DND-41 (cell line): ENCODE results near the gene MYBL2.
A peak's percentile ranks its signal among the peaks of the same experiment; 100 is the strongest.

Source experiments
- ATAC-seq: fragments of 200-7000 bp; cut with Tn5 transposase; 3 replicates; pipeline ENCODE4 v1.9.1; 2021; ENCODE audit warnings: low read depth; ENCODE audit not compliant: insufficient read depth
- DNase-seq: peaks from one replicate; pipeline ENCODE4 v3.0.0-alpha.2; 2020
- H2AFZ ChIP-seq: 2 replicates; pipeline ENCODE4 v1.6.0; 2012; ENCODE audit warnings: low read depth, low read length
- H3K27ac ChIP-seq: 2 replicates; pipeline ENCODE4 v1.5.1; 2012; ENCODE audit warnings: low read length, inconsistent platforms
- H3K27me3 ChIP-seq: fragments of 200-600 bp; sonication (generic); 2 replicates; pipeline ENCODE4 v1.6.0; 2012; ENCODE audit warnings: low read length, mild to moderate bottlenecking, inconsistent platforms; ENCODE audit not compliant: insufficient read depth, poor library complexity
- H3K36me3 ChIP-seq: 2 replicates; pipeline ENCODE4 v1.5.1; 2012; ENCODE audit warnings: low read length, inconsistent platforms; ENCODE audit not compliant: insufficient read depth
- H3K4me1 ChIP-seq: 2 replicates; pipeline ENCODE4 v1.5.1; 2012; ENCODE audit warnings: mild to moderate bottlenecking, low read length; ENCODE audit not compliant: insufficient read depth
- H3K4me2 ChIP-seq: 2 replicates; pipeline ENCODE4 v1.6.0; 2012; ENCODE audit warnings: mild to moderate bottlenecking, moderate library complexity, low read length, inconsistent platforms; ENCODE audit not compliant: insufficient read depth
- H3K4me3 ChIP-seq, 2 experiments: fragments of 200-600 bp in 1 of 2; shearing (Covaris generic) in 1 of 2; 2 replicates each; pipeline ENCODE4 v1.5.1; 2012 to 2016; ENCODE audit warnings: inconsistent platforms in 2 of 2, low read length in 2 of 2, mild to moderate bottlenecking in 2 of 2, low read depth in 1 of 2, moderate library complexity in 1 of 2
- H3K79me2 ChIP-seq: 2 replicates; pipeline ENCODE4 v1.6.0; 2012; ENCODE audit warnings: low read length, inconsistent platforms; ENCODE audit not compliant: insufficient read depth
- H3K9ac ChIP-seq: 2 replicates; pipeline ENCODE4 v1.6.0; 2012; ENCODE audit warnings: low read depth, mild to moderate bottlenecking, inconsistent platforms, low read length, moderate library complexity
- H3K9me3 ChIP-seq: 2 replicates; pipeline ENCODE4 v1.5.1; 2012; ENCODE audit warnings: low read length, moderate library complexity, mild to moderate bottlenecking, inconsistent platforms; ENCODE audit not compliant: insufficient read depth, severe bottlenecking
- H4K20me1 ChIP-seq: 2 replicates; pipeline ENCODE4 v1.6.0; 2012; ENCODE audit warnings: low read length; ENCODE audit not compliant: insufficient read depth
- CTCF ChIP-seq: IDR thresholded peaks from 2 replicates; pipeline ENCODE4 v1.5.1; 2012; ENCODE audit warnings: borderline replicate concordance, low read length, moderate library complexity, mild to moderate bottlenecking; ENCODE audit not compliant: poor library complexity, severe bottlenecking; ENCODE audit errors: extremely low read depth
- EZH2 ChIP-seq: IDR thresholded peaks from 3 replicates; pipeline ENCODE4 v1.6.1; 2012; ENCODE audit warnings: borderline replicate concordance, low read depth, mild to moderate bottlenecking, moderate library complexity, low read length, inconsistent platforms; ENCODE audit not compliant: severe bottlenecking

The MYBL2 gene

GRCh38 chr20:43746344-43747137 is 79.6 kb downstream of the MYBL2 start:
- Histone ChIP-seq H3K9ac (no peak overlapping the region), H3K4me1 (peaks cover 12% of the 10 kb centered on the region), H3K9me3 (no peaks in the 10 kb centered on the region), H3K27me3 (peaks cover 20% of the 10 kb centered on the region), H3K4me3 (no peak overlapping the region), H4K20me1 (no peaks in the 10 kb centered on the region), H3K79me2 (no peaks in the 10 kb centered on the region), H2AFZ (no peak overlapping the region), H3K4me2 (no peak overlapping the region), H3K36me3 (no peaks in the 10 kb centered on the region), H3K27ac (no peak overlapping the region)
- DNase-seq = no peak
- TF ChIP-seq CTCF (no peak), EZH2 (no peak)
- no peak for ATAC-seq

GRCh38 chr20:43748274-43748673 is 81.4 kb downstream of the MYBL2 start:
- no peak for ATAC-seq
- TF ChIP-seq EZH2 (no peak), CTCF (no peak)

GRCh38 chr20:43749734-43750294 is 82.9 kb downstream of the MYBL2 start:
- peak; percentile 68 for ATAC-seq
- H4K20me1 ChIP-seq = no peaks in the 10 kb centered on the region
- no peak overlapping the region for H3K9ac ChIP-seq
- no peaks in the 10 kb centered on the region for H3K79me2 ChIP-seq
- H3K9me3 ChIP-seq = no peaks in the 10 kb centered on the region
- H3K4me3 ChIP-seq = no peak overlapping the region
- DNase-seq = peak; percentile 77
- H2AFZ ChIP-seq = no peak overlapping the region
- H3K4me1 ChIP-seq = peaks cover 22% of the 10 kb centered on the region
- H3K36me3 ChIP-seq = no peaks in the 10 kb centered on the region
- peak; percentile 99 for TF ChIP-seq CTCF
- no peak for TF ChIP-seq EZH2
- H3K27me3 ChIP-seq = peaks cover 10% of the 10 kb centered on the region
- H3K27ac ChIP-seq = no peak overlapping the region
- H3K4me2 ChIP-seq = no peak overlapping the region

More at GRCh38 chr20:43748274-43748673, 81.4 kb downstream of the MYBL2 start:
- Histone ChIP-seq H3K79me2 (no peaks in the 10 kb centered on the region), H4K20me1 (no peaks in the 10 kb centered on the region), H3K9ac (no peak overlapping the region), H3K27me3 (peaks cover 11% of the 10 kb centered on the region), H2AFZ (no peak overlapping the region), H3K4me1 (peaks cover 22% of the 10 kb centered on the region), H3K27ac (no peak overlapping the region), H3K9me3 (no peaks in the 10 kb centered on the region), H3K4me3 (no peak overlapping the region), H3K4me2 (no peak overlapping the region), H3K36me3 (no peaks in the 10 kb centered on the region)
- no peak for DNase-seq
